Measurements from ENCODE around the gene FCRL4. TPM values are rescaled to one million over a fixed set of nuclear protein-coding genes. Genes with fewer than 3 reads are reported as not detected.
"Not testable (repeated sequence)": the region's sequence is repeated elsewhere in the genome, so short reads cannot be mapped to it uniquely, and the experiment has no call there.

Gene FCRL4
- total RNA-seq, 1 experiment from 2014 or later, result not detected

GRCh38 chr1:157551694-157552693, 45.9 kb downstream of the FCRL4 start, which contains the start of gene FCRL5:
Gene FCRL5, minus strand, starts transcription at chr1:157552515. Its CDS starts 153 bp downstream, at chr1:157552362.
- no peak for DNase-seq (ENCODE audit: low read depth)

GRCh38 chr1:157548081-157548480, 49.8 kb downstream of the FCRL4 start:
- DNase-seq (ENCODE audit: low read depth), result not testable (repeated sequence)

GRCh38 chr1:157542676-157543075, 55.2 kb downstream of the FCRL4 start:
- DNase-seq (ENCODE audit: low read depth), result peak; percentile 17

GRCh38 chr1:157540852-157541251, 57.0 kb downstream of the FCRL4 start:
- peak; percentile 49 for DNase-seq (ENCODE audit: low read depth)

GRCh38 chr1:157540160-157540748, 57.6 kb downstream of the FCRL4 start:
- no peak for DNase-seq (ENCODE audit: low read depth)

GRCh38 chr1:157539568-157539967, 58.3 kb downstream of the FCRL4 start:
- no peak for DNase-seq (ENCODE audit: low read depth)

GRCh38 chr1:157532569-157532968, 65.3 kb downstream of the FCRL4 start:
- DNase-seq (ENCODE audit: low read depth), result no peak

- DNase-seq (ENCODE audit: low read depth), result no peak
Observed at GRCh38 chr1:157523774-157524493, 74.0 kb downstream of the FCRL4 start.

Other genes with a start within 250 kb of the FCRL4 start
- not detected in 2 replicates for gene FCRL5, start 45.6 kb downstream of the FCRL4 start, total RNA-seq (2014; rRNA removed; shearing (Covaris generic))
- gene FCRL3, start 102.7 kb upstream of the FCRL4 start, total RNA-seq (2014; rRNA removed; shearing (Covaris generic)), result not detected in 2 replicates
- not detected in 2 replicates for gene FCRL2, start 179.0 kb upstream of the FCRL4 start, total RNA-seq (2014; rRNA removed; shearing (Covaris generic))
- gene FCRL1, start 222.0 kb upstream of the FCRL4 start, total RNA-seq (2014; rRNA removed; shearing (Covaris generic)), result 0.10 TPM in 1 of 2 replicates, not detected in the other
- gene CD5L, start 243.7 kb upstream of the FCRL4 start, total RNA-seq (2014; rRNA removed; shearing (Covaris generic)), result 0.10 and 0.12 TPM in 2 replicates